NCI-H128 (cell line): Measurements from ENCODE around the gene DDX11.
"Not testable (repeated sequence)": the region's sequence is repeated elsewhere in the genome, so short reads cannot be mapped to it uniquely, and the experiment has no call there.

Experiments used
- DNase-seq: peaks from one replicate; lab custom pipeline; 2025; ENCODE audit not compliant: unreplicated experiment; lab: John Stamatoyannopoulos, UW

DDX11 gene

DNA sequence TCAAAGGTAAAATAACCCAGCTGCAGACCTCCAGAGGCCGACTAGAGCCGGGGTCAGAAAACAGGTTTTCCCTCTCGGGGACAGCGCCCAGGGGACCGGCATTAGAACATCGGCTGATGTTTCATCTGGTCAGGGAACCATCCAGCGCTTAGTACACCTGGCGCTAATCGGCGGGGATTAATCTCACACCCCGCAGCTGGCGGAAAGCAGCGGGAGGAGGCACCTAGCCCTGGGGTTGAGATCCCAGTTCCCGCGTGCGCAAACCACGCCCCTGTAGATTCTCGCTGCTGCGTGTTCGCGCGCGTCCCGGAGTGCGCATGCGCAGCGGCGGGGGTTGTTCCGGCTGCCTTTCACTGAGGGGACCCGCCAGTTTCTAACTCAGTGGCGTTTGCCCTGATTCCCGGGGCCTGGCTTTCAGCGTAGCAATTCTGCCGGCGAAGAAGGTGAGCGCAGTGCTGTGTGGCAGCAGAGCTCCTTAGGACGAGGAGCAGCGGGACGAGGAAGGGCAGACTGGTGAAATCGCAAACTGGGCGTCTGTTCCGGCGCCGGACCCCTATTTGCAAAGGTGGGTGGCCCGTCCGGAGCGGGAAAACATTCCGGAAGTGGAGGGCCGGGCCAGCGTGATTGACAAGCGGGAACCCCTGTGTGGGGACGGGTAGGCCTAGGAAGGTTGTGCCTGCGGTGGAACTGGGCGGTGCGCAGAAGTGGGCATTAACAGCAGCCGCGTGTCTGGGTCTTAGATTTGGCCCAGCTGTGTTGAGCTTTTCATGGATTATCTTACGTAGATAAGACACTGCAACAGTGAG lies at the start of gene DDX11:
Gene DDX11, plus strand, starts transcription at position 334 of the 806 bp plus-strand sequence. CDS start 4,534 bp downstream, outside the sequence.
- DNase-seq = peak; percentile 87

GRCh38 chr12:31026202-31026601 lies 47.5 kb upstream of the DDX11 start:
- no peak for DNase-seq

- not testable (repeated sequence) for DNase-seq
These were observed 46.7 kb upstream of the DDX11 start for GRCh38 chr12:31027006-31027405.

- DNase-seq = no peak
These were observed 44.2 kb upstream of the DDX11 start for GRCh38 chr12:31029468-31029867.

DNA sequence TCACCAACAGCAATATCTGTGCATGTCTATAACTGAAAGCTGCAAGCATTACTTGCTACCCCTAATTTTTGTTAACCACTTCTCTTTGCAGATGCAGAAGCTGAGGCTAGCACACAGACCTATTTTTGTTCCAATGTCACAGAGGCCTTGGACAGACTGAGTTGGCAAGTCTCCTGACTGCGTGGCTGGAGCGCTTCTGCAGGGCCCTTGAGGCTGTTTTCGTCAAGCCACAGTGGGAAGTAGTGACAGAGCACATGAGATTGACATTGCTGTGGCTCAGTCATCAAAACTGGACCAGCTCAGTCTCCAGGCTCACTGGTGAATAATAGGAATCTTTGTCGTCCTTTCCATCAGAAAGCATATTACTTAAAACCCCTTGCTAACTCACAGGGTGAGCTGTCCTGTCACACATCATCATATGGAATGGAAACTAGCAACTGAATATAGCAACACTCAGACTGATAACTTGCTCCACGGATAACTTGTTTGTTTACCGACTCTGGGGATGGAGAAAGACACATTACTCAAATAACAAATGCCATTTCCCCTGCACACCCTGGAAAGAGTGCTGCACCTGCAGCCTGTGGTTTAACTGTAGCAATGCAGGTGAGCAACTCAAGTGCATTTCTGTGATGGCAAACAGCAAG lies 43.6 kb upstream of the DDX11 start:
- DNase-seq = no peak

DNA sequence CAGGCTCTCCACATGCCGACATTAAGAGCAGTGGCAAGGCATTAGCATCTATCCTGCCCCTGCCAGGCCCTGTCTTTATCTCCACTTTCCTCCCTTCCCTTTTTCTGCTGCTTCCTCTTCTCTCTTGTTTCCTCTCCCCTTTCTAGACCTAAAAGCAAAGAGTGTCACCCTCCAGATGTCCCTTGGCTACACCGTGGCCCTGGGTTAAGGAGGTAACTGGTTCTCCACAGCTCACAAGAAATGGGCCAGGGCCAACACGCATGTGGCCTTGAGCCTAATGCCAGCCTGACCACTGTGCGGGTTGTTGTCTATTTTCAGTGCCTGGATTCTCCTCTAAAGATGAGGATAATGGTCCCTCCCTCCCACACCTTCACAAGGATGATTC lies 41.7 kb upstream of the DDX11 start:
- no peak for DNase-seq

GRCh38 chr12:31033146-31033545 lies 40.5 kb upstream of the DDX11 start:
- DNase-seq = no peak

DNA sequence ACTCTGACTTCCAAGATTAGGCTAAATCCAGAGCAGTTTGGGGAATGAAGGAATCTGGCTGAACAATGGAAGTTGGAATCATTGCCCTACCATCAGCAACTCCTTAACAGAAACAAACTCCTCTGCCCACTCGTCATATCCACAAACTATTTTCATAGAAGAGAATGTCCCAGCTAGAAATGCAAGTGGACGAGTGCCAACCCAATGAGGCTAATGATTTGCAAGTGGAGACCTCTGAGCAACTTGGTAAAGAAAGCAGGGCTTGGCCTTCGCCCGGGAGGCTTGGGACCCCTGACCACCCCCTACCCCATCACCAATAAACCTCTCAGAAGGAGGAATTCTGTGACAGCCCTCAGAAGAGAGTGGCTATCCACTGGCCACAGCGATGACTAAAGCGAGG lies 40.0 kb upstream of the DDX11 start:
- DNase-seq = no peak

DNA sequence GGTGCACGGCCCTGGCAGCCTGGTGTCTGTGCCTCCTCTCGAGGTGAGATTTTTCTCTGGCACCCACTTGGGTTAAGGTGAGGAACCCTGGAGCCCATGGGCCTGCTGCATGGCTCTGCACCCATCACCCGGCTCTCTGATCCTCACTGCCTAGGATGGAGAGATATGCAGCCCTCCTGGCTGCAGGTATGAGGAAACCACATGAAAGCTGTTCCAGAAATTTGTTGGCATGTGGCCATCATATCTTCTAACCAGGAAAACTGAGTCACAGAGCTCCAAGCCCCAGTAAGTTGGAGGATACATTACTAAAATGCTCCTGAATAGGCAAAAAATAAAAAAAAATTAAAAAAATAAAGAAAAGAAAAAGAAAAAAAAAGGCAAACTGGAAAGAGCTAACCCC lies 39.3 kb upstream of the DDX11 start:
- no peak for DNase-seq

DNA sequence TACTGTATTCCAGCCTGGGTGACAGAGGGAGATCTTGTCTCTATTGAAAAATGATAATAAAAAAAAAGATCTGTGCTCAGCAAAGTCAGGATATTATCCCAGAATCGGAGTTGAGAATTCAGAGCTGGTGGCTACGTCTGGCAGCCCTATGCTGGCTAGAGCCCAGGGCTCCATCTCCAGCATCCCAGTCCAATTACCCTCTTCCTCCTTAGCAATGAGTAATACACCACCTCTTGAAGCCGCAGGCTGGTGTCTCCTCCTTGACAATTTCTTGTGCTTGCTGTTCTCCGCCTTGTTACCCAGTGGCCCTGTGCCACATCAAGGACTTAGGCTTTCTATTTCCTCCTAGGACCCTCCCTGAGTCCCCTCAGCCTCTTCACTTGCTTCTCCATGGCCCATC lies 38.4 kb upstream of the DDX11 start:
- DNase-seq = no peak

GRCh38 chr12:31035967-31036665 lies 37.5 kb upstream of the DDX11 start:
- no peak for DNase-seq

DNA sequence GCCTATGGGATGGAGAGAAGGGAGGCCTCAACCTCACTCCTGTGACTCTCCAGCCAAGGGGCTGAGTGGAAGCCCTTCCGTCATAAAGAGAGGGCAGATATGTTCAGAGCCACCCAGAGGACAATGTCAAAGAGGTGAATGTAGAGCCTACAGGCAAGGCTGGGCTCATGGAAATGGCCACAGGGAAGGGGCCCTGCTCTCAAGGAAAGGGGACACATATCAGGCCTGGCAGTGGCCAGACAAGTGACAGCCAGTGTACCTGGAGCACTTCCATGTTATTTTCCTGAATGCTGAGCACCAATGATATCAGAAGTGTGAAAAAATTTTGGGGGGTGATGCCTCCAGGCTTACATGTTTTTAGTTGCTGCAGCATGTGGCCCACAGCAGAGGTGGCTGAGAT lies 36.6 kb upstream of the DDX11 start:
- no peak for DNase-seq

DNA sequence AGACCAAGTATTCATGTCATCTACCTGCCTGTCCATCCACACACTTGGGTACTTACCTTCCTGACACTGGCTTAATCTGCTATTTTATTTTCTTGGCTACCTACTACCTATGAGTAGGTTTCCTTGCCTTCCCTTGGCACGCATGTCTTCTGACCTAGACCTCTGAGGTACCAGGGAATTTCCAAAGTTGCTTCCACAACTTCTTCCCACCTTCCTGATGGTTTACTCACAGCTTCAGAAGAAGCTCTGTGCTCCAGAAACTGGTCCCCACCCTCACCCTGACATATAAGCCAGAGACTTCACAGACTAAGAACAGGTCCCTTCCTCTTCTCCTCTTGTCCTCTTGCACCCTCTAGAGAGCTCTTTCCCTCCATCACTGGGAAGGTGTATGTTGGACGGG lies 35.7 kb upstream of the DDX11 start:
- DNase-seq = no peak

GRCh38 chr12:31041033-31041564 lies 32.6 kb upstream of the DDX11 start:
- DNase-seq = no peak

DNA sequence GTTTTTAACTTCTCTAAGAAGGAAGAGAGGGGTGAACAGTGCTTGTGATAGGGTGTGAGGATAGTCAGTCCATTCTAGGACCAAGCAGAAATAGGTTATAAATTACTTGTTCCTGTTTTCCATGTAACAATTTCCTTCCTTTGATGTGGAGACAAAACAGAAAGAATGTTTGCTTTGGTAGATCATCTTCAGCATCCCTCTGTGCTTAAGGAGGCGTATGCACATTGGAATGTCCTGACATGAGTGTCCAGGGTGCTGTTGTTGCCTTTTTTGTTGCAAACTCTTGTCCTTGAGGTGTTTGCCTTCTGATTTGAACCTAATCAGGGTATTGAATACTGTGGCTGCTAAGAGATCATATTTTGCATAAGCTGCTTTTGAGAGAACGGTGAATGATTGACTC lies 23.5 kb upstream of the DDX11 start:
- not testable (repeated sequence) for DNase-seq

DNA sequence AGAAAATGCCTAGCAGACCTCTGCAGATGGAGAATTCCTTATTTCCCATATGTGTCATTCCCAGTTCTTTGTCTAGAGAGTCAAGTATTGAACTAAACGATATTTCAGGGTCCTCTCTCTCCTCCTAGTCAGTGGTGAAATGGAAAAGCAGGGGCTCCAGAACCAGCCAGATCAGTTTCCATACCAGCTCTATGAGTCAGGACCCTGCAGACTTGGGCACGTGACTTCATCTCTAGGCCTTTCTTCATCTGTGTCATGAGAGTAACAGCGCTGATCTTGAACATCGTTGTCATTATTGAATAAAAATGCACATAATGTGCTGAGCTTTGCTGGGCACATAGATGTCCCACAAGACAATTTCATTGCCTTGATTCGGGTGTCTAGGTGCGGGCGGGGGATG lies 23.1 kb upstream of the DDX11 start:
- DNase-seq = not testable (repeated sequence)

DNA sequence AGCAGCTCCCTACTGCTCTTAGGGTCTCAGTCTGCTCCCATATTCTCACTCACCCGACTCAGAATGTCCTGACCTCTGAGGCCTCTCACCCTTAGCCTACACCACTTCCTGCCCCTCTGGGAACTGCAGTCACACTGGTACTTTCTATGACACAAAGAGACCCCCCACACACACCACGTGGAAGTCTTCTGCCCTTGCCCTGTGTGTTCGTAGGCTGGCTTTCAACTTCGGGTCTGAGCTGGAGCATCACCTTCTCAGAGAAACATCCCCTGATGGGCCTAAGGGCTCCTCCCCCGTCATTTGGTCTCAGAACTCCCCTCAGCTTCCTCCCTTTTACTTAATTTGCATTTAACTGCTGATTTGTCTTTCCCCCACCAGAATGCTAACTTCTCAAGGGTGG lies 22.0 kb upstream of the DDX11 start:
- not testable (repeated sequence) for DNase-seq

DNA sequence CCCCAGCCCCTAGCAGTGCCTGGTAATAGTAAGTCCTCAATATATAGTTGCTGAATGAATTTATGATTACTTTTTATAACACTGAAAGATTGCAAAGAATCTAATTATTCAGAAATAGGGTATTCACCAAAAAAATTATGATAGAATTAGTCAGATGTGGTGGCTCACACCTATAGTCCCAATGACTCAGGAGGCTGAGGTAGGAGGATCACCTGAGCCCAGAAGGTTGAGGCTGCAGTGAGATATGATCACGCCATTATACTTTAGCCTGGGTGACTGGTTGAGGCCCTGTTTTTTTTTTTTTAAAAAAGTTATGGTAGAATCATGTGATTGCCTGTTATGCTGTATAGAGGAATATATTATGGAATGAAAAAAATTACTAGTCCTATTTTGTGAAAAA lies 21.5 kb upstream of the DDX11 start:
- DNase-seq = not testable (repeated sequence)

GRCh38 chr12:31052666-31053439 lies 20.8 kb upstream of the DDX11 start:
- not testable (repeated sequence) for DNase-seq

DNA sequence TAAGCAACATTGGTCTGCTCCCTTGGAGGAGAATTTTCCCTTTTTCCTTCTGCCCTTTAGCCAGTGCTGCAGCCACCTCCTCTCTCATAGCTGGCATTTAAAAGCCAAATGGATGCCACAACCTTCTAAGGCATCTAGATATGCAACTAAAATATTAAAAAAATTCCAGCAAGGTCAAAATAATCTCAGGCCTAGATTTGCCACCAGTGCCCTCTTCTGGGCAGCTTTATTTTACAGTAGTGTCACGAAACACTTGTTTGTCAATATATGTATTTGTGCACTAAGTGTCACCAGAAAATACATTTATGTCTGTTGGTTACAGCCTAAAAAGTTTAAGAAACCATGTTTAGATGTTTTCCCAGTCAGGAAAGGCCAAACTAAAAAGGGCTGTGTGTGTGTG lies 19.7 kb upstream of the DDX11 start:
- not testable (repeated sequence) for DNase-seq

DNA sequence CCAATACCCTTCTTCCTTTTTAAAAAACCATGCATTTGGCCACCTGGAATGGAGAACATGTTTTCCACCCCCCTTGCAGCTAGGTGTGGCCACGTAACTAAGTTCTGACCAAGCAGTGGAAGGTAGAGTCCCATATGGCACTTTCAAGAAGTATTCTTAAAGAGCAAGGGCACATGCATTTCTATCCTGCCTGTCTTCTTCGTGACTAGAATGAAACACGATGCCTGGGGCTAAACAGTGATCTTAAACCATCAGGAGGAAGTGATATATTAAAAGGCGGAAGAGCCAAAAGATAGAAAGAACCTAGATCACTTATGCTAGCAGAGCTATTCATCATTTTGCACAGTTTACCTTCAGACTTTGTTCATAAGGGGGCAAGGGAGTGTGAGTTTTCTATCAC lies 16.0 kb upstream of the DDX11 start:
- no peak for DNase-seq
